ENCODE data around the gene WBP2NL.

WBP2NL gene

DNA sequence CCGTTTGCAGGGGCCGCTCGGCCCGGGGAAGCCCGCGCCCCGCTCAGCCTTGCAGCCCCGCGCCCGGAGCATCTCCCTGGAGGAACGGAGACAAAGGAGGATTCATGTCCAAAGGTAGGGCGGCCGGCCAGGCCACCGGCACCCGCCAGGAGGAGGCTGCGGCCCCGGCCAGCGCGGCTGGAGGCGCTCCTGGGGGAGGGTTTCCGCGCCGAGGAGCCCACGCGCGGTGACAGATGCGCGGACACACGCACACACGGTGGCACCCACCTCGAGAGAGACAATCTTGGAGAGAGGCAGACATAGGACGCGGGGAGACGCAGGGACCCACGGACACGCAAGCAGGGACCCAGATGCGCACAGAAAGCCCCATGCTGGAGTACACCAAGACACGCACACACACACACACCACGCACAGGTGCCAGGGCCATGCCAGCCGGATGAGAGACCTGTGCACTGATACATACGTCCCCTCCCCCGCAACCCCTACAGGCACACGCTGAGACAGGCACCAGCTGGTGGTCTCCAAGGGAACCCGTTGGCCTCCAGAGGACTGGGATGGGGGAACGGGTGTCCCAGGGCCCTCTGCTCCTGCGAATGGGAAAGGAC is 21.5 kb upstream of the WBP2NL start:
- no peak overlapping the region for H3K27ac ChIP-seq
- DNase-seq (ENCODE audit: low read depth, low spot score) = no peak

DNA sequence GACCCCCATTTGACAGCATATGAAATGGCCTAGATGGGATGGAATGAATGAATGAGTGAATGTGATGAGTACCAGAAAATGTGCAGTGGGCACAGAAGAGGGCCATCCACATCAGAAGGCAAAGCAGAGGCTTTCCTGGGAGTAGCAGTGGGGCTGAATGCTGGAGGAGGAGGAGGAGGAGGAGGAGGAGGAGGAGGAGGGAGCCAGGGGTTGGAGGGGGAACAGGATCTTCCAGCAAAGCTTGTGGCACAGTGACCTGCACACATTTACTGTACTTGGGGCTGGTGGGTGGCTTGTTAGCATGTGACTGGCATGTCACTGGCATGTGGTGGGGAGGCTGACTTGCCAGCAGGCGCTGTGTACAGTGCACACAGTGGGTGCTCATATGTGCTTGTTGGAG is 19.9 kb upstream of the WBP2NL start:
- no peak for DNase-seq (ENCODE audit: low read depth, low spot score)

DNA sequence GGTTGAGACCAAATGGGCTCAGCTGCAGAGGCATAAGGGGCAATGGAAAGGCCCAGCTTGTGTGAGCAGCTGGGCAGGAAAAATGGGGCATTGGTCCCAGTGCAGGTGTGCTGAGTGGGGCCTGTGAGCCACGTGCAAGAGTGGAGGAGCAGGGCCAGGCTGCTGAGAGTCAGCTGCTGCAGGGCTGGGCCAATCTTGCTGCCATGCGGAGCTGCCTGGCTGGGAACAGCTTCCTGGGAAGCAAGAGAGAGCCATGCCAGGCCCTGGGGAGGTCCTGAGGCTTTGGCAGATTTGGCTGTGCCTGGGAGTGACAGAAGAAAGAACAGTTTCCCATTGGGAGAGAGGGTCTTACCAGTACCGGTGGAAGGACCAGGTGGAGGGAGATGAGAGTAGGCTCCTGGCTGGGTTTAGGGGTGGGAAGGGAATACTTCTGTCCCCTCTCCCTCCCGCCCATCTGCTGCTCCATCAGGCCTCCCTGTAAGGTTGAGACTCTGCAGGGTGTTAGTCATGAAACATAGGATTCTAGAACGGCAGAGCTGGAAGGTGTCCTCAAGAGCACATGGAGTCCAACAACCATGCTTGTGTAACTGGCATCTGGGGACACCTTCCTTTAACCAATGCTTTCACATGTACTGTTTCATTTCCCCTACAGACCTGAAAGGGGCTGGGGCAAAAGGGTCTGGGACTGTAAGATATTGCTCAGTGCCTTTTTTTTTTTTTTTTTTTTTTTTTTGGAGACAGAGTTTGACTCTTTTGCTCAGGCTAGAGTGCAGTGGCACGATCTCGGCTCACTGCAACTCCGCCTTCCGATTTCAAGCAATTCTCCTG is 19.0 kb upstream of the WBP2NL start:
- no peak overlapping the region for H3K27ac ChIP-seq
- no peak for DNase-seq (ENCODE audit: low read depth, low spot score)

More for the DNA sequence above, 19.9 kb upstream of the WBP2NL start:
- H3K27ac ChIP-seq = no peak overlapping the region

DNA sequence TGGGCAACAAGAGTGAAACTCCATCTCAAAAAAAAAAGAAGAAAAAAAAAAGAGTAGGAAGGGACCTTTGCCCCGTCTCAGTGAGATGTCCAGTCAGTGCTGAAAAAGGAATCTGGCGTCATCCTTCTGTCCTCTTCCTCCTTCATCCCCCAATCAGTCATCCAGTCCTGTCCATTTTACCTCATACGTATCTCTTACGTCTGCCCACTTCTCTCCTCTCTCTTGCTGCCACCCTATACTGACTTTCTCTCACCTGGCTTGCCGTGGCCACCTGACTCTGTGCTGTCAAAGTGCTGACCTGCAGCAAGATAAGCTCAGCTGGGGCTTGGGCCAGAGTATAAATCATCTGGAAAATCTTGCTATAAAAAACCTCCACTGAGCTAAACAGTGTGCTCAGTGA is 15.7 kb upstream of the WBP2NL start:
- H3K27ac ChIP-seq = no peak overlapping the region
- DNase-seq (ENCODE audit: low read depth, low spot score) = no peak

DNA sequence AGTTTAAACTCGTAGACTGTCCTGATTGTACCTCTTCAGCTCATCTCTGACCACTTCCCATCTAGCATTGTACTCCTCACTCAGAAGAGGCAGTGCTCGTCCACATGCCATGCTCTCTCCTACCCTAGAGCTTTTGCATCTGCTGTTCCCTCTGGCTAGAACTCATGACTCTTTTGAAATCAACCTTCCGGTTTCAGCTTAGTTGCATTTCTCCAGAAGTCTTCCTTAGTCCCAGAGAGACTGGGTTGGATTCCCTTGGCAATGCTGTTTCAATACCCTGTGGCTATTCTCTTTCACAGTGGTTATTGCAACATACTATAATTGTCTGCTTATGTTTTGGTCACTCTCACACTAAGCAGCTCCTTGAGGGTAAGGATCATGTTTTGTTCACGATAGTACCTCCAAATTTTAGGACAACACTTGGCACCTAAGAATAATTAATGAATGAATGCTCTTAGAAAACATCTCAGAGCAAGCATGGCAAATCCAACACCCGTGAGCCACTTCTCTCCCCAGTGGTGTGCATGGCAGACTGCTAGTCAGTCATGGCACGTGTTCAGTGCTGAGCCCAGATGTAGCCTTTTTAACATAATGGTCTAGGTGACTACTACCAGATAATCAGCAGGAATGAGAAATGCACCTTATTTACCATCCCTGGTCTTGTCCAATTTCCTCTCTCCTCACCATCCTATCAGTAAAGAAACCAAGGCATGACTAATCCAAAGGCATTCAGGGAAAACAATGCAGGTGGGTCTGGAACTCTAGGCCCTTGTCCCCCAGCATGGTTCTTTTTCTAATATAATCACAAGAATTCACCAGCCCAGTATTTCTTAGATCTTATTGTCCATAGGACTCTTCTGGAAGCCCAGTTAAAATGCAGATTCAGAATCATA is 14.8 kb upstream of the WBP2NL start:
- H3K27ac ChIP-seq = no peak overlapping the region
- DNase-seq (ENCODE audit: low read depth, low spot score) = no peak

DNA sequence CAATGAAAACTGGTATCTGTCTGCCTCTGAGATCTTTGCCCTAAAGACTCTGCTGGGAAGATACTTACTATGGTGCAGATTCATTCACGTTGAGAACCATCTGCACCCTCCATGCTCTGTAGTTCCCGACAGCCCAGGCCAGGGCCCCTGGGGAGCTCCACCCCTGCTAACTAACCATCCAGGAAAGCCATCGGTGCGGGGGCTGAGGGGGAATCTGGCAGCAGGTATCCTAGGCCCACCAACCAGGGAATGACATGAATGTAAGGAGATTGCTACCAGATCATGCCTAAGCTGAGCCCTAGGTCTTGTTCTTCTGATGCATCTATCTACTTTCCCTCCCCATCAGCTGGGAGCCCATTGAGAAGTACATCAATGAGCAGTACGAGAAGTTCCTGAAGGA is 11.3 kb upstream of the WBP2NL start:
- H3K27ac ChIP-seq = no peak overlapping the region
- DNase-seq (ENCODE audit: low read depth, low spot score) = no peak

DNA sequence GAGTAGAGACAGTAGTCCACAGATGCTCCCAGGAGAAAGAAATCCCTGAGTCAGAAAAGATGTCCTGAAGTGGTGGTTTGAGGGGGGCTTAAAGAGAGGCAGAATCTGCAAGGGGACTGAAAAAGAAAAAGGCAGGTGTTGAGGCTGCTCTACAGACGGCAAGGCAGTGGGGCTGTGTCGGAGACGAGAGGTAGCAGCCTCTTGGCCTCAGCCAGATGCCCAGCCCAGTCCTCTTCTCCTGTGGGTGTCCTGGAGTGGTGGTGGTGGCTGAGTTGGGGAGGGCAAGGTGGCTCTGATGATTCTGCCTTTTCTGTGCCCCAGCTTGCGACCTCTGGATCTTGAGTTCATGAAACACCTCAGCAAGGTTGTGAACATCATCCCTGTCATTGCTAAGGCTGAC is 9.3 kb upstream of the WBP2NL start:
- H3K27ac ChIP-seq = no peak overlapping the region
- no peak for DNase-seq (ENCODE audit: low read depth, low spot score)

DNA sequence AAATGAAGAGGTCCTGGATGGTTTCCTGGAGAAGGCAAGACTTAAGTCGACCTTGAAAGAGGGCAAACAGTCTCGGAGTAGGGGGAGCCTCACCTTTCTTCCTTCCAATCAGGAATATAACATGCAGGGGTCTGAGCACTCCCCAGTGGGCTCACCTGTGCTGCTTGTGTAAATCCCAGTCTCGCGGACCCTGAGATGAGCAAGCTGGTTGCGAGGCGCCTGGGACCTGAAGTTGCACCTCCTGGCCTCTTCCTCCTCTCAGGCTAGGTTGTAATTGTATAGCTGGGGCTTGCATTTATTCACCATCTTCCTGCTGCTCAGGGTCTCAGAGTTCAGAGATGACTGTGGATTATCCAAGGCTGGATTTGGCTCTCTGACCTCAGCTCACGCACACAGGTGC is 7.5 kb upstream of the WBP2NL start:
- no peak for DNase-seq (ENCODE audit: low read depth, low spot score)
- H3K27ac ChIP-seq = no peak overlapping the region

DNA sequence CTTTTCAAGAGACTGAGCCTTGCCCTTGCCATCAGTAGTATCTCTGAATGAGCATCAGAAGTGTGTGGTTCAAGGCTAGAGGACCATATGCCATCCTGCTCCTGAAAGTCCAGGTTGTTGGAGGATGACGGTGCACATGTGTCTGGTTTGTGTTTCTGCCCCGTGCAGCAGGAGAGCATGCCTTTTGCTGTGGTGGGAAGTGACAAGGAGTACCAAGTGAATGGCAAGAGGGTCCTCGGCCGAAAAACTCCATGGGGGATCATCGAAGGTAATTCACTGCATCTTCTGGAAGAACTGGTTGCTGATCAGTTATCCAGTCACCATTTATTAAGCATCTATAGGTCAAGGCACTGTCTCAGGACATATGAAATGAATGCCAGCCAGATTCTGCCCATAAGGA is 6.1 kb upstream of the WBP2NL start:
- no peak overlapping the region for H3K27ac ChIP-seq
- DNase-seq (ENCODE audit: low read depth, low spot score) = no peak

DNA sequence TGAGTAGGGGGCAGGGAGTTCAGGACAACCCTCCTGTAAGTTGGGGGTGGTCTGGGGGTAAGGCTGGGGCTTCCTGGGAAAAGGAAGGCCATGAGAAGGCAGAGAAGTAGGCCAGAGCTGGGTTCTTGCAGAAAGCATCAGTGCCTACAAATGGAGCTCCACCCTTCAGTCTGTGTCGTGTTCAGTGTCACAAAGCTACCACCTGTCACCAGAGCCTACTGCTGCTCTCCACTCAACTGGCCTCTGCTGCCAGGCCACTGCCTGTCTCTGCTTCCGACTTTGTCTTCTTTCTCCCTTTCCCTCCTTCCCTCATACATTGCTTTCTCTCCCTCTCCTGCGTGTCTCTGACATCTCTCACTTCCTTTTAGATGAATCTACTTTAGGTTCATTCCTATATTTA is 3.4 kb upstream of the WBP2NL start:
- no peak for DNase-seq (ENCODE audit: low read depth, low spot score)
- H3K27ac ChIP-seq = no peak overlapping the region

DNA sequence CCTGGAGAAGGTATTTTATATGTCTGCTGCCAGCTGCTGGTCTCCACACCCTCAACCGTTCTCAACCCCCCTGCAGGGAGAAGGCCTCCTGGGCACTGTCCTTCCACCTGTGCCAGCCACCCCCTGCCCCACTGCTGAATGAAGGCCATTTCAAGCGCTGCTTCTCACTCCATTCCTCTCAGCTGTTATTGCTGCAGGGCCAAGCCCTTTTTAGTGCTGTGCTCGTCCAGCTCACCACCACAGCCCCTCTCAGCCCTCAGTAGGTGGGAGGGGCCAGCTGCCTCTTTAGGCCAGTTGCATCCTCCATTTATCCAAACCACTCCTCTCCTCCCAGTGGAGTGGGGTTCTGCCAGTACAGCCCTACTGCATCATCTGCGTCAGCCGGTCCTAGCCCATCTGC is 1.8 kb upstream of the WBP2NL start:
- no peak for DNase-seq (ENCODE audit: low read depth, low spot score)
- no peak overlapping the region for H3K27ac ChIP-seq

DNA sequence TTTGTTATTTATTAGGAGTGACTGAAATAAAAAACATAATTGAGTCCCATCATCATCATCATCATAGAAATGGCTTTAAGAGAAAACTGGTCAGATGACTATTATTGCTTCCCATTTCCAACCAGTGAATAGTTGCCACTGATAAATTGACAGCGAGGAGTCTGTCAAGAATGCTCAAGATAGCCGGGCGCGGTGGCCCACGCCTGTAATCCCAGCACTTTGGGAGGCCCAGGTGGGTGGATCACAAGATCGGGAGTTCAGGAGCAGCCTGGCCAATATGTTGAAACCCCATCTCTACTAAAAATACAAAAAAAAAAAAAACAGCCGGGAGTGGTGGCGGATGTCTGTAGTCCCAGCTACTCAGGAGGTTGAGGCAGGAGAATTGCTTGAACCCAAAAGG is 1.9 kb downstream of the WBP2NL start:
- no peak for DNase-seq (ENCODE audit: low read depth, low spot score)
- peak overlapping the region; percentile 10 for H3K27ac ChIP-seq

DNA sequence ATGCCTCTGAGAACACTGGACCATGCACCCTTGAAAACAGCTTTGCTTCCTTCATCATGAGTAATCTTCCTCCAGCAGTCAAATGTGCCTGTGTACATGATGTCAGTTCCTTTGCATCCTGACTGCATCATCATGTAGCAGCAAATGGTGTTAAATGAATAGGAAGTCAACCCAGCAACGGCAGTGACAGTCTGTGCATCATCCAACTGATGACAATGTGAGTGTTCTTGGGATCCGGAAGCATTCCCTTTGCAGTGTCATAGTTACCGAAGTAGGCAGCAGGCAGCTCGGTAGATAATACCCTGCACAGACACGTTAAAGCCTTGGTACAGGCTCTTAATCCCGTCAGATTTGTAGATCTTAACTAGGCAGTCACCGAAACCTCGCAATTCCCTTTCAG is 2.5 kb downstream of the WBP2NL start:
- no peak for DNase-seq (ENCODE audit: low read depth, low spot score)
- peak overlapping the region; percentile 10 for H3K27ac ChIP-seq

DNA sequence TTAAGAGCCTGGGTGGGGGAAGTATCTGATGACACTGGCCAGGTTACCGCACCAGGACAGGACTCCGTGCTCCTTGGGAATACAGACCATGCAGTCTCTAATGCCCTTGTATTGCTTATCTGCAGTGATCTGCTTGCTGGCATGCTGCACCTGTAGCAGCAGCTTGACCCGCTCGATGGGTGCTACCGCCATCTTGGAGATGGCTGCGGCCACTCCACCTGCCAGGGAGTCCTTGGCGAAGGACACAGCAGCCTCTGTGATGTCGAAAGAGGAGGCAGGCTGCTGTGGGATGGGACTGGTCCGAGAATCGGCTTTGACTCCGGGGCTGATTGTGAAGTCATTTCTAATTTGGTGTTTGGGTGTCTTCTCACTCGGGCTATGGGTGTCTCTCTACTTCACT is 3.1 kb downstream of the WBP2NL start:
- H3K27ac ChIP-seq = no peak overlapping the region
- no peak for DNase-seq (ENCODE audit: low read depth, low spot score)

DNA sequence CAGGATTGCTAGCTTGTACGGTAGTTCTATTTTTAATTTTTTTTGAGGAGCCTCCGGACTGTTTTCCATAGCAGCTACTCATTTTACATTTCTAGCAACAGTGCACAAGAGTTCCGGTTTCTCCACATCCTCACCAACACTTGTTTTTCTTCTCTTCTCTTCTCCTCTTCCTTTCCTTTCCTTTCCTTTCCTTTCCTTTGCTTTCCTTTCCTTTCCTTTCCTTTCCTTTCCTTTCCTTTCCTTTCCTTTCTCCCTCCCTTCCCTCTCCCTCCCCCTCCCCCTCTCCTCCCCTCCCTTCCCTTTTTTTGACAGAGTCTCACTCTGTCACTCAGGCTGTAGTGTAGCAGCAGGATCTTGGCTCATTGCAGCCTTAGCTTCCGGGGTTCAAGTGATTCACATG is 9.3 kb downstream of the WBP2NL start:
- no peak for DNase-seq (ENCODE audit: low read depth, low spot score)
- H3K27ac ChIP-seq = peak overlapping the region; percentile 7

DNA sequence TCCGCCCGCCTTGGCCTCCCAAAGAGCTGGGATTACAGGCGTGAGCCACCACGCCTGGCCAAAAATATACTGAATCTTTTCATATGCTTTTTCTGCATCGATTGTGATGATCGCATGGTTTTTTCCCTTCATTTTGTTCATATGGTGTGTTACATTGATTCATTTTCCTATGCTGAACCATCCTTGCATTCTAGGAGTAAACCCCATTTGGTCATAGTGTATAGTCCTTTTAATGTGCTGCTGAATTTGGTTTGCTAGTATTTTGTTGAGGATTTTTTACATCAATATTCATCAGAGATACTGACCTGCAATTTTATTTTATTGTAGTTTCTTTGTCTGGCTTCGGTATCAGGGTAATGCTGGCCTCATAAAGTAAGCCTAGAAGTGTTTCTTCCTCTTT is 12.2 kb downstream of the WBP2NL start:
- no peak for DNase-seq (ENCODE audit: low read depth, low spot score)
- no peak overlapping the region for H3K27ac ChIP-seq

DNA sequence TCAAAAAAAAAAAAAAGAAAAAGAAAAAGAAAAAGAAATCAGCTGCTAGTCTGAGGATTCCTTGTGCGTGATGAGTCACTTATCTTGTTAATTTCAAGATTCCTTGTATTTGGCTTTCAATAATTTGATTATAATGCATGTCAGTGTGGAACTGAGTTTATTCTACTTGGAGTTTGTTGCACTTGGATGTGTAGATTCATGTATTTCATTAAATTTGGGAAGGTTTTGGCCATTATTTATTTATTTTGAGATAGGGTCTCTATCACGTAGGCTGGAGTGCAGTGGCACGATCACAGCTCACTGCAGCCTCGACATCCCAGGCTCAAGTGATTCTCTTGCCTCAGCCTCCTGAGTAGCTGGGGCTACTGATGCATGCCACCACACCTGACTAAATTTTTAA is 14.8 kb downstream of the WBP2NL start:
- H3K27ac ChIP-seq = no peak overlapping the region
- no peak for DNase-seq (ENCODE audit: low read depth, low spot score)

DNA sequence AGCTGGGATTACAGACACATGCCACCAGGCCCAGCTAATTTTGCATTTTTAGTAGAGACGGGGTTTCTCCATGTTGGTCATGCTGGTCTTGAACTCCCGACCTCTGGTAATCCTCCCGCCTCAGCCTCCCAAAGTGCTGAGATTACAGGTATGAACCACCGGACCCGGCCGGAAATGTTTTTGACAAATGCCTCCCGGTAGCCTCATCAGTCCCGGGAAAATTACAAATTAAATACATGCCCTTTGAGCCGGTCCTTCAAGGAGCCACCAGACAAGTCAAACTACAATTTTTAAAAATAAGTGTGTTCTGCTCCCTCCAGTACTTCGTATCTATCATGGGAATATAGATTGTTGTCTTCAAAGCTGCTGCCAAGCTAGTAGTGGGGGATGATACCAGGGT is 17.5 kb downstream of the WBP2NL start:
- DNase-seq (ENCODE audit: low read depth, low spot score) = no peak
- H3K27ac ChIP-seq = no peak overlapping the region

DNA sequence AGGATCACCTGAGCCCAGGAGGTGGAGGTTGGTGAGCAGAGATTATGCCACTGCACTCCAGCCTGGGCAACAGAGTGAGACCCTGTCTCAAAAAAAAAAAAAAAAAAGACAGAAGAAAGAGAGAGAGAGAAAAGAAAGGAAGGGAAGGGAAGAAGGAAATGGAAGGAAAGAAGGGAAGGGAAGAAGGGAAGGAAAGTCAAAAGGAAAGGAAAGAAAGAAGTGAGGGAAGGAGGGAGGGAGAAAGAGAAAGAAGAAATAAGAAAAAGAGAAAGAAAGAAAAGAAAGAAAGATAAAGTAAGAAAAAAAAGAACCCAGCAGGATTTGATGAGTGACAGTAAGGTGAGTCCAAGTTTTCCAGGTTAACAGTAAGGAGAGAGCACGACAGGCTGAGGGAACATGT is 19.6 kb downstream of the WBP2NL start:
- no peak overlapping the region for H3K27ac ChIP-seq
- DNase-seq (ENCODE audit: low read depth, low spot score) = no peak

DNA sequence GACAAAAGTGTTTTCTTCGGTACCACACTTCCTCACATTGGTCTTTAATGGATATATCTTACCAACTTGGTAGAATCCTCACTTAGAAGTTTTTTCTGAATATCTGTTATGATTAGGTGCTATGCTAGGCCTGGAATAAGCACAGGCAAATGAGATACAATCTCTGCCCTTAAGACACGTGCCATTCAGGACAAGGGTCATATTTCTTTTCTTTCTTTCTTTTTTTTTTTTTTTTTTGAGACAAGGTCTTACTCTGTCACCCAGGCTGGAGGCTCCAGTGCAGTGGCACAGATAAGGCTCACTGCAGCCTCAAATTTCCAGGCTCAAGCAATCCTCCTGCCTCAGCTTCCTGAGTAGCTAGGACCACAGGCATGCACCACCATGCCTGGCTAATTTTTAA is 23.0 kb downstream of the WBP2NL start:
- DNase-seq (ENCODE audit: low read depth, low spot score) = no peak
- peak overlapping the region; percentile 76 for H3K27ac ChIP-seq

DNA sequence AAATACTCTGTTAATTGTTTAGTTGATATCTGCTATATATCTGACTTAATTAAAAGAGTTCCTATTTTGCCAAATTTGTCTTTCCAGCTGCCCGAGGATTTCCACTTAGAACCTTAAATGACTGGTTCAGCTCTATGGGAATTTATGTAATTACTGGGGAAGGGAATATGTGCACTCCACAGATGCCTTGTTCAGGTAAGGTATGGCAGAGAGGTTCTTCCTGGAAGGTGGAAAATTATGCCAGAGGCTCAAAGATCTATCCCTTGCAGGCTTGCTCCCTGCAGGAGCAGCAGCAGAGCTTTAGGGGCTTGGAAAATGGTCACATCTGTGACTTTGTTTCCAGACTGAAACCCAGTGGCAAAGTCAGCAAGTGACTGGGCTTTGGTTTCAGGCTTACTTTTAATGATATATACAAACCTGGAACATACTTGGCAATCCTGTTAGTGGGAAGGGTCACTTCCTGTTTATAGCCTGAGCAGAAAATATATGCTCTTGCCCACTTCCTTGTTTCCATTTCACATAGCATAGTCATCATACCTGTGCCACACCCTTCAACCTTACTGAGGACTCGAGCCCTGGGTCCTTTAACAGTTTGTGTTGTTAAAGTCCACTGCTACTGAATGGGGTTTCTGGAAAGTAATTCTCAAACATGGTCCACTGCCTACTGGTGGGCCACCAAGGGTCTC is 23.7 kb downstream of the WBP2NL start:
- DNase-seq (ENCODE audit: low read depth, low spot score) = peak; percentile 59
- peak overlapping the region; percentile 76 for H3K27ac ChIP-seq

Measured in epithelial cell of prostate (primary cell).